Loucy (cell line): ENCODE measurements around the gene SLC30A3.

ENCODE experiments used
- CTCF ChIP-seq: fragments of 200-600 bp; sonication (generic); conservative IDR thresholded peaks from 2 replicates; pipeline ENCODE4 v1.5.1; 2014; ENCODE audit warnings: mild to moderate bottlenecking, antibody characterized with exemption, low read length
- EZH2phosphoT487 ChIP-seq: fragments of 200-600 bp; IDR thresholded peaks from 2 replicates; pipeline ENCODE4 v1.6.1; 2018; ENCODE audit warnings: antibody characterized with exemption, mild to moderate bottlenecking, moderate library complexity, borderline replicate concordance

- TF ChIP-seq CTCF (no peak), EZH2phosphoT487 (no peak)
These were observed 41.8 kb upstream of the SLC30A3 start for GRCh38 chr2:27304488-27305240.
